HepG2 (cell line): ENCODE data around the gene EIF3B. TPM values are rescaled to one million over a fixed set of nuclear protein-coding genes. Genes with fewer than 3 reads are reported as not detected.
A peak's percentile ranks its signal among the peaks of the same experiment; 100 is the strongest.

Experiments used
- ARID5B ChIP-seq: IDR thresholded peaks from 2 replicates; pipeline ENCODE4 v1.4.0; 2020; ENCODE audit warnings: mild to moderate bottlenecking, missing genetic modification reagents
- FOXP4 ChIP-seq: sonication (generic); formaldehyde crosslinking; IDR thresholded peaks from 2 replicates; pipeline ENCODE4 v1.4.0; 2020; ENCODE audit warnings: missing genetic modification reagents
- IRF9 ChIP-seq: sonication (generic); formaldehyde crosslinking; IDR thresholded peaks from 2 replicates; pipeline ENCODE4 v1.8.0; 2022; ENCODE audit warnings: missing genetic modification reagents, mild to moderate bottlenecking, borderline replicate concordance
- KDM2A ChIP-seq: sonication (generic); formaldehyde crosslinking; IDR thresholded peaks from 2 replicates; pipeline ENCODE4 v1.4.0; 2020; ENCODE audit warnings: low read depth, missing genetic modification reagents, borderline replicate concordance
- KDM5B ChIP-seq: sonication (generic); formaldehyde crosslinking; IDR thresholded peaks from 2 replicates; pipeline ENCODE4 v1.4.0; 2020; ENCODE audit warnings: missing genetic modification reagents, mild to moderate bottlenecking, borderline replicate concordance
- MLLT10 ChIP-seq: sonication (generic); formaldehyde crosslinking; IDR thresholded peaks from 2 replicates; pipeline ENCODE4 v1.4.0; 2020; ENCODE audit warnings: missing genetic modification reagents
- RNF219 ChIP-seq: sonication (generic); formaldehyde crosslinking; IDR thresholded peaks from 2 replicates; pipeline ENCODE4 v1.5.0; 2020; ENCODE audit warnings: mild to moderate bottlenecking, missing genetic modification reagents
- SP2 ChIP-seq: sonication (generic); formaldehyde crosslinking; IDR thresholded peaks from 2 replicates; pipeline ENCODE4 v1.5.1; 2020; ENCODE audit warnings: mild to moderate bottlenecking, missing genetic modification reagents
- TFE3 ChIP-seq: IDR thresholded peaks from 2 replicates; pipeline ENCODE4 v1.6.1; 2016
- ZFY ChIP-seq: sonication (generic); formaldehyde crosslinking; IDR thresholded peaks from 2 replicates; pipeline ENCODE4 v1.4.0; 2020; ENCODE audit warnings: missing genetic modification reagents
- ZGPAT ChIP-seq: IDR thresholded peaks from 2 replicates; pipeline ENCODE4 v1.6.1; 2016; ENCODE audit warnings: mild to moderate bottlenecking
- ZNF17 ChIP-seq: sonication (generic); formaldehyde crosslinking; IDR thresholded peaks from 2 replicates; pipeline ENCODE4 v1.5.0; 2020; ENCODE audit warnings: mild to moderate bottlenecking, missing genetic modification reagents
- ZNF24 ChIP-seq: fragments of 450-650 bp; IDR thresholded peaks from 2 replicates; pipeline ENCODE4 v1.6.1; 2017; ENCODE audit warnings: antibody characterized with exemption, mild to moderate bottlenecking
- ZNF468 ChIP-seq: sonication (generic); formaldehyde crosslinking; IDR thresholded peaks from 2 replicates; pipeline ENCODE4 v1.8.0; 2022; ENCODE audit warnings: mild to moderate bottlenecking, moderate library complexity, missing genetic modification reagents
- ZNF619 ChIP-seq: sonication (generic); formaldehyde crosslinking; IDR thresholded peaks from 2 replicates; pipeline ENCODE4 v1.4.0; 2020; ENCODE audit warnings: mild to moderate bottlenecking, missing genetic modification reagents
- ZNF660 ChIP-seq: sonication (generic); formaldehyde crosslinking; IDR thresholded peaks from 2 replicates; pipeline ENCODE4 v1.5.1; 2020; ENCODE audit warnings: mild to moderate bottlenecking, low read depth, missing genetic modification reagents, borderline replicate concordance
- ZNF781 ChIP-seq: sonication (generic); formaldehyde crosslinking; IDR thresholded peaks from 2 replicates; pipeline ENCODE4 v1.5.1; 2020; ENCODE audit warnings: borderline replicate concordance, mild to moderate bottlenecking, missing genetic modification reagents; ENCODE audit errors: not compliant biosample characterization
- ZSCAN31 ChIP-seq: sonication (generic); formaldehyde crosslinking; IDR thresholded peaks from 2 replicates; pipeline ENCODE4 v1.5.0; 2020; ENCODE audit warnings: low read depth, mild to moderate bottlenecking, missing genetic modification reagents
- polyA plus RNA-seq, 8 experiments: library from polyadenylated mRNA; depleted of rRNA in 3 of 8; stranded (reverse) in 7 of 8; unstranded in 1 of 8; fragments of >200 nt; fragmentation: Illumina TruSeq in 4 of 8; extraction: Trizol in 4 of 8; gene quantifications; 2 replicates each; pipeline versions ENCODE4 v1.2.1 to v1.2.3, GENCODE V29; 2011 to 2016; ENCODE audit warnings: low read depth in 4 of 8, missing spikeins in 1 of 8, mixed read lengths in 1 of 8; ENCODE audit not compliant: insufficient read depth in 1 of 8
- total RNA-seq, 5 experiments: library from RNA; depleted of rRNA; stranded (reverse); fragments of >200 nt; fragmentation: Illumina TruSeq; extraction: Trizol; gene quantifications; 2 replicates each; pipeline ENCODE4 v1.2.3, GENCODE V29; 2016; ENCODE audit warnings: low read depth in 1 of 5

EIF3B gene
- total and polyA plus RNA-seq, 2 of the 13 experiments (the other 11 are each of a cell fraction or from before 2014, with no cell fraction given), result 92.2 to 241 TPM

GRCh38 chr7:2353936-2354185, 766 bp upstream of the EIF3B start (continued):
- TF ChIP-seq RNF219 (CRISPR knock-in tag) (no peak), ARID5B (CRISPR knock-in tag) (peak; percentile 46; the same call in 1 of the 2 replicates), ZNF781 (CRISPR knock-in tag) (peak; percentile 97), ZNF660 (CRISPR knock-in tag) (no peak; the same call in 1 of the 2 replicates), ZNF468 (CRISPR knock-in tag) (peak; percentile 75; the same call in 1 of the 2 replicates), MLLT10 (CRISPR knock-in tag) (no peak), IRF9 (no peak), ZGPAT (no peak), ZNF17 (CRISPR knock-in tag) (no peak), ZFY (CRISPR knock-in tag) (peak; percentile 30; the same call in 1 of the 2 replicates), SP2 (no peak), FOXP4 (CRISPR knock-in tag) (peak; percentile 47; the same call in 1 of the 2 replicates), ZNF619 (CRISPR knock-in tag) (peak; percentile 91), KDM5B (CRISPR knock-in tag) (peak; percentile 68; the same call in 1 of the 2 replicates), ZSCAN31 (CRISPR knock-in tag) (no peak), ZNF24 (no peak), TFE3 (CRISPR knock-in tag) (peak; percentile 95), KDM2A (CRISPR knock-in tag) (peak; percentile 84)
